ENCODE results near the gene LGALS4.
"Not testable (repeated sequence)": the region's sequence is repeated elsewhere in the genome, so short reads cannot be mapped to it uniquely, and the experiment has no call there.

Gene LGALS4

GRCh38 chr19:38770228-38770948 is 42.4 kb downstream of the LGALS4 start:
- not testable (repeated sequence) for DNase-seq (ENCODE audit: low spot score)

GRCh38 chr19:38769635-38770211 is 43.0 kb downstream of the LGALS4 start:
- peak; percentile 81 for DNase-seq (ENCODE audit: low spot score)

- DNase-seq (ENCODE audit: low spot score): no peak
Observed at GRCh38 chr19:38766276-38767047, 46.3 kb downstream of the LGALS4 start.

- DNase-seq (ENCODE audit: low spot score): no peak
Observed at GRCh38 chr19:38765214-38765613, 47.5 kb downstream of the LGALS4 start.

- DNase-seq (ENCODE audit: low spot score): no peak
Observed at GRCh38 chr19:38763795-38764220, 48.9 kb downstream of the LGALS4 start.

GRCh38 chr19:38761884-38762389 is 50.8 kb downstream of the LGALS4 start:
- DNase-seq (ENCODE audit: low spot score): not testable (repeated sequence)

- DNase-seq (ENCODE audit: low spot score): not testable (repeated sequence)
Observed at GRCh38 chr19:38760805-38761517, 51.8 kb downstream of the LGALS4 start.

- DNase-seq (ENCODE audit: low spot score): no peak
Observed at GRCh38 chr19:38759590-38760003, 53.1 kb downstream of the LGALS4 start.

- not testable (repeated sequence) for DNase-seq (ENCODE audit: low spot score)
Observed at GRCh38 chr19:38754196-38754595, 58.5 kb downstream of the LGALS4 start.

- not testable (repeated sequence) for DNase-seq (ENCODE audit: low spot score)
Observed at GRCh38 chr19:38753783-38754182, 59.0 kb downstream of the LGALS4 start.

Data from iPS-NIHi11 (cell line).